HG02981 (cell line): ENCODE measurements around the gene RRAGB.
"Not testable (repeated sequence)": the region's sequence is repeated elsewhere in the genome, so short reads cannot be mapped to it uniquely, and the experiment has no call there.

Experiments
- ATAC-seq: cut with Tn5 transposase; IDR thresholded peaks from one replicate; pipeline ENCODE4 v1.9.1; 2021; ENCODE audit warnings: mild to moderate bottlenecking, moderate library complexity; ENCODE audit not compliant: unreplicated experiment

The RRAGB gene

GRCh38 chrX:55717521-55718497 is at the start of gene RRAGB:
Gene RRAGB (plus strand): TSS chrX:55717749. CDS start chrX:55718328, 579 bp downstream.
- peak; percentile 98 for ATAC-seq

GRCh38 chrX:55668084-55668483 is 49.5 kb upstream of the RRAGB start:
- no peak for ATAC-seq

- ATAC-seq: not testable (repeated sequence)
Observed at GRCh38 chrX:55688579-55688978, 29.0 kb upstream of the RRAGB start.

GRCh38 chrX:55695227-55696018 is 22.1 kb upstream of the RRAGB start:
- no peak for ATAC-seq

GRCh38 chrX:55697381-55697780 is 20.2 kb upstream of the RRAGB start:
- no peak for ATAC-seq

GRCh38 chrX:55702671-55703070 is 14.9 kb upstream of the RRAGB start:
- ATAC-seq: no peak

- not testable (repeated sequence) for ATAC-seq
Observed at GRCh38 chrX:55703436-55703835, 14.1 kb upstream of the RRAGB start.

GRCh38 chrX:55705066-55705465 is 12.5 kb upstream of the RRAGB start:
- not testable (repeated sequence) for ATAC-seq

GRCh38 chrX:55709735-55710134 is 7.8 kb upstream of the RRAGB start:
- ATAC-seq: no peak

GRCh38 chrX:55710701-55711100 is 6.8 kb upstream of the RRAGB start:
- ATAC-seq: no peak

GRCh38 chrX:55713631-55714030 is 3.9 kb upstream of the RRAGB start:
- ATAC-seq: no peak

GRCh38 chrX:55714161-55714560 is 3.4 kb upstream of the RRAGB start:
- no peak for ATAC-seq

GRCh38 chrX:55715847-55716246 is 1.7 kb upstream of the RRAGB start:
- ATAC-seq: no peak

- no peak for ATAC-seq
Observed at GRCh38 chrX:55716937-55717336, 612 bp upstream of the RRAGB start.

GRCh38 chrX:55731826-55732225 is 14.3 kb downstream of the RRAGB start:
- ATAC-seq: no peak

- ATAC-seq: no peak
Observed at GRCh38 chrX:55738969-55739368, 21.4 kb downstream of the RRAGB start.

GRCh38 chrX:55742649-55743048 is 25.1 kb downstream of the RRAGB start:
- no peak for ATAC-seq

GRCh38 chrX:55748463-55748862 is 30.9 kb downstream of the RRAGB start:
- ATAC-seq: not testable (repeated sequence)

- no peak for ATAC-seq
Observed at GRCh38 chrX:55750256-55750655, 32.7 kb downstream of the RRAGB start.

GRCh38 chrX:55754861-55755294 is 37.3 kb downstream of the RRAGB start:
- peak; percentile 91 for ATAC-seq

- ATAC-seq: no peak
Observed at GRCh38 chrX:55758033-55758432, 40.5 kb downstream of the RRAGB start.

- ATAC-seq: no peak
Observed at GRCh38 chrX:55759478-55759877, 41.9 kb downstream of the RRAGB start.
